Measurements from ENCODE around the gene ERMP1.

DNA sequence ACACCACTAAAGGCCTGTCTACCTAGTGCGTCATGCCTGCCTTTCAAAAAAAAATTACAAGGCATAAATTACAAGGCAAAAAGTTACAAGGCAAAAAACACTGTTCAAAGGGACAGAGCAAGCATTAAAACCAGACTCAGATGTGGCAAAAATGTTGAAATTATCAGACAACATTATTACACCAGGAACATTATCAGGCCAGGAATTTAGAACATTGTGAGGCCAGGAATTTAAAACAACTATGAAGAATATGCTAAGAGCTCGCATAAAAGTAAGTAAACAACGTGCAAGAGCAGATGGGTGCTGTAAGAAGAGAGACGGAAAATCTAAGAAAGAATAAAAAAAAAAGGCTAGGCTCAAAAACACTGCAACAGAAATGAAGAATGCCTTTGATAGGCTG, 39.6 kb upstream of the ERMP1 start:
- TF ChIP-seq, protein P1, sequence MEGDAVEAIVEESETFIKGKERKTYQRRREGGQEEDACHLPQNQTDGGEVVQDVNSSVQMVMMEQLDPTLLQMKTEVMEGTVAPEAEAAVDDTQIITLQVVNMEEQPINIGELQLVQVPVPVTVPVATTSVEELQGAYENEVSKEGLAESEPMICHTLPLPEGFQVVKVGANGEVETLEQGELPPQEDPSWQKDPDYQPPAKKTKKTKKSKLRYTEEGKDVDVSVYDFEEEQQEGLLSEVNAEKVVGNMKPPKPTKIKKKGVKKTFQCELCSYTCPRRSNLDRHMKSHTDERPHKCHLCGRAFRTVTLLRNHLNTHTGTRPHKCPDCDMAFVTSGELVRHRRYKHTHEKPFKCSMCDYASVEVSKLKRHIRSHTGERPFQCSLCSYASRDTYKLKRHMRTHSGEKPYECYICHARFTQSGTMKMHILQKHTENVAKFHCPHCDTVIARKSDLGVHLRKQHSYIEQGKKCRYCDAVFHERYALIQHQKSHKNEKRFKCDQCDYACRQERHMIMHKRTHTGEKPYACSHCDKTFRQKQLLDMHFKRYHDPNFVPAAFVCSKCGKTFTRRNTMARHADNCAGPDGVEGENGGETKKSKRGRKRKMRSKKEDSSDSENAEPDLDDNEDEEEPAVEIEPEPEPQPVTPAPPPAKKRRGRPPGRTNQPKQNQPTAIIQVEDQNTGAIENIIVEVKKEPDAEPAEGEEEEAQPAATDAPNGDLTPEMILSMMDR (IDR thresholded peaks at IDR 0.05; ENCODE audit: borderline replicate concordance, extremely low read depth, low read length, poor library complexity, severe bottlenecking): no peak
- no peak for TF ChIP-seq EZH2 (IDR thresholded peaks at IDR 0.05; ENCODE audit: borderline replicate concordance, low read depth, low read length, severe bottlenecking)

Measured in DND-41 (cell line).